Thyroid gland (tissue), 4 donors: Measurements from ENCODE around the gene MRC2. TPM values are rescaled to one million over a fixed set of nuclear protein-coding genes. Genes with fewer than 3 reads are reported as not detected.

Source experiments
- DNase-seq, 2 donors: peaks; one replicate each; pipeline ENCODE4 v3.0.0-alpha.2; 2019
- H3K27ac ChIP-seq, 3 donors: fragments of 200-600 bp; sonication (generic); 1 replicate in 2 of 3; 2 replicates in 1 of 3; pipeline ENCODE4 v1.5.1; 2016 to 2019; ENCODE audit warnings: mild to moderate bottlenecking in 1 of 3, moderate library complexity in 1 of 3
- H3K27me3 ChIP-seq: fragments of 200-600 bp; sonication (generic); one replicate; pipeline ENCODE4 v1.5.1; 2019
- H3K36me3 ChIP-seq, 2 donors: fragments of 200-600 bp; sonication (generic); one replicate each; pipeline ENCODE4 v1.5.1; 2016 to 2019
- H3K4me1 ChIP-seq, 2 donors: fragments of 200-600 bp; sonication (generic); one replicate each; pipeline ENCODE4 v1.5.1; 2017 to 2019
- H3K4me3 ChIP-seq, 3 donors: fragments of 200-600 bp; sonication (generic); replicated peaks in 1 of 3; 1 replicate in 2 of 3; 2 replicates in 1 of 3; pipeline ENCODE4 v1.5.1; 2016; ENCODE audit warnings: mild to moderate bottlenecking in 1 of 3
- H3K9me3 ChIP-seq: fragments of 200-600 bp; sonication (generic); one replicate; pipeline ENCODE4 v1.5.1; 2017
- POLR2A ChIP-seq, 2 donors: fragments of 450-650 bp; IDR thresholded peaks; one replicate each; pipeline ENCODE4 v1.6.1; 2017; ENCODE audit warnings: antibody characterized with exemption in 2 of 2, mild to moderate bottlenecking in 2 of 2, moderate library complexity in 1 of 2
- WGBS, 2 donors: methylation state at CpG; one replicate each; pipeline ENCODE4 v1.1.5; 2017; 5-methylcytosine and 5-hydroxymethylcytosine counted together
- intact Hi-C: fragments of 100-400 bp; cut with DNase I; formaldehyde crosslinking; loops from one replicate; pipeline ENCODE4 v1.15.1; 2023
- small RNA-seq: library from RNA; depleted of rRNA; stranded (forward); fragments of <200 nt; gene quantifications from one replicate; pipeline ENCODE3, GENCODE V24; 2016
- total RNA-seq, 4 donors: library from RNA; depleted of rRNA; stranded (reverse); fragments of >200 nt; gene quantifications; one replicate each; pipeline ENCODE4 v1.2.3, GENCODE V29; 2016
- TF ChIP-seq, protein P1 (sequence below), 6 experiments: fragments of 200-600 bp in 3 of 6; fragments of 450-650 bp in 3 of 6; sonication (generic) in 3 of 6; IDR thresholded peaks; one replicate each; pipeline ENCODE4 v1.5.1; 2016 to 2019; ENCODE audit warnings: antibody characterized with exemption in 6 of 6, mild to moderate bottlenecking in 2 of 6, inconsistent platforms in 1 of 6, moderate library complexity in 1 of 6

The MRC2 gene
- total RNA-seq, 4 donors from 2014 or later: 7.9 to 15.2 (median 10.9) TPM

DNA sequence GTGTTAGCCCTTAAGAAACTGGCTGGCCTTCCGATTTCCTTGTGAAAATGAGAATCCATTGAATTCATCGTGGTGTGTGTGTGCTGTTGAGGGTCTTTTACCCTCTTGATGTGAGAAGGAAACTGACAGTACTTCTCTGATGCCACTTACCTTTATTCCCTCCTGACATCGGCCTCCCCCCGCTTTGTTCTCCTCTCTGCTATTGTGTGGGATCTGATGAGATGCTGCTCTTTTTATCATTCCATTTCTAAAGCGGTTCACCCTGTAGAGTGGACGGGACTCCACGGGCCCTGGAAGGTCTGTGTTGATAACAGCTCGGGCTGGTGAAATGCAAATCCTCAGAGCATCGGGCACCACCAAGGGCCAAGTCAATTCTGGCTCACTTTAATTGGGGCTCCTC is 110.8 kb downstream of the MRC2 start:
- no peak for DNase-seq
- Histone ChIP-seq H3K27me3 (no peaks in the 10 kb centered on the region), H3K4me1 (no peaks in the 10 kb centered on the region), H3K27ac (no peak overlapping the region), H3K9me3 (no peaks in the 10 kb centered on the region), H3K36me3 (no peaks in the 10 kb centered on the region), H3K4me3 (no peak overlapping the region)
- intact Hi-C loops: no loop called here
- TF ChIP-seq POLR2A (IDR thresholded peaks at IDR 0.05): no peak
- TF ChIP-seq, protein P1, sequence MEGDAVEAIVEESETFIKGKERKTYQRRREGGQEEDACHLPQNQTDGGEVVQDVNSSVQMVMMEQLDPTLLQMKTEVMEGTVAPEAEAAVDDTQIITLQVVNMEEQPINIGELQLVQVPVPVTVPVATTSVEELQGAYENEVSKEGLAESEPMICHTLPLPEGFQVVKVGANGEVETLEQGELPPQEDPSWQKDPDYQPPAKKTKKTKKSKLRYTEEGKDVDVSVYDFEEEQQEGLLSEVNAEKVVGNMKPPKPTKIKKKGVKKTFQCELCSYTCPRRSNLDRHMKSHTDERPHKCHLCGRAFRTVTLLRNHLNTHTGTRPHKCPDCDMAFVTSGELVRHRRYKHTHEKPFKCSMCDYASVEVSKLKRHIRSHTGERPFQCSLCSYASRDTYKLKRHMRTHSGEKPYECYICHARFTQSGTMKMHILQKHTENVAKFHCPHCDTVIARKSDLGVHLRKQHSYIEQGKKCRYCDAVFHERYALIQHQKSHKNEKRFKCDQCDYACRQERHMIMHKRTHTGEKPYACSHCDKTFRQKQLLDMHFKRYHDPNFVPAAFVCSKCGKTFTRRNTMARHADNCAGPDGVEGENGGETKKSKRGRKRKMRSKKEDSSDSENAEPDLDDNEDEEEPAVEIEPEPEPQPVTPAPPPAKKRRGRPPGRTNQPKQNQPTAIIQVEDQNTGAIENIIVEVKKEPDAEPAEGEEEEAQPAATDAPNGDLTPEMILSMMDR (IDR thresholded peaks at IDR 0.05): no peak
- 86 to 88% methylated on average over 9 of the region's 9 CpGs for WGBS, 2 donors

DNA sequence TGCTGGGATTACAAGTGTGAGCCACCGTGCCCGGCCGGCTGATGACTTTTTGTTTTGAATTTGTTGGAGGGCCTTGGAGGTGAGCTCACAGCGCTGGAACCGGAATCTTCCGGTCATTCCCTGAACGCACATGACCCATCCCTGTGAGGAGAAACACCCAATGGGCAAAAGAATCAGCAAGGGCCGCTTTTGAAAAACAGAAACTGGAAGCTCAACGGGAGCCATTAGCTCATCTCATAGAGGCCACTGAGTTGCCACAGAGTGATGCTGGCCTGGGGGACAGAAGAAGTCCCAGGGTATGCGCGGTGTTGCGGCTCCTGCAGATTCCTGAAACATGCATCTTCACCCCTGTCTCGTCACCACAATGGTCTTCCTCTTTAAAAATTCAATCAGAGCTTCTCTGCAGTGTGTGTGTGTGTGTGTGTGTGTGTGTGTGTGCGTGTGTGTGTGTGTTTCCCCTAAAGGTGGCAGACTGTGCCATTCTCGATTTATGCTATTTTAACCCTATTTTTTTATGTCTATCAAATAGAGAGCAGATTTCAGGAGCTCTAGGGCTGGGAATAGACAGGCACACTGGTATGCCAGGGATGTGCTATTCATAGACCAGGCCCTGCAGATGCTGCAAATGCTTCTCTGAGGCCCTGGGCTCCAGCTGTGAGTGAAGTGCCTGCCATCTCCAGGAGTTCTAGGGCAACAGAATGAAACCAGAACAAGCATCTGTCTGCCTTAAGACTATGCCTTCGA is 112.3 kb downstream of the MRC2 start:
- no peaks in the 10 kb centered on the region for H3K27me3 ChIP-seq
- H3K27ac ChIP-seq: no peak overlapping the region
- 82 to 89% methylated on average over 16 of the region's 16 CpGs for WGBS, 2 donors
- intact Hi-C loops: no loop called here
- H3K4me1 ChIP-seq: no peaks in the 10 kb centered on the region
- H3K9me3 ChIP-seq: no peaks in the 10 kb centered on the region
- TF ChIP-seq, protein P1 (IDR thresholded peaks at IDR 0.05): no peak
- no peak for TF ChIP-seq POLR2A (IDR thresholded peaks at IDR 0.05)
- H3K36me3 ChIP-seq: no peaks in the 10 kb centered on the region
- no peak overlapping the region for H3K4me3 ChIP-seq
- DNase-seq: no peak

DNA sequence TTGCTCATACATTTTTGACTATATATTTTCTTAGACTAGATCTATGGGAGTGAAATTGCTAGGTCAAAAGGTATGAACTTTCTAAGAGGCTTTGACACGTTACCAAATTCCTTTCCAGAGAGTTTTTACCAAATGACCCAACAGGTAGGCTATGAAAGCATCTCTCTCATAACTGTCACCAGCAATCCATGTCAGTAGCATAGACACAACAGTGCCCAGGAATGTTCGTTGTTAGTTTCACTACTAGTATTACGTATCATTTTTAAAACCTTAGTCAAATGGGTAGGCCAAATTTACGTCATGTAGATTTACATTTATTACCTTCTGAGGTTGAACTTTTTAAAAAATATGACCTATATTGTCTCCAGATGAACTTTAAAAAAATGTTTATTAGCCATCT is 113.8 kb downstream of the MRC2 start:
- Histone ChIP-seq H3K36me3 (no peaks in the 10 kb centered on the region), H3K4me3 (no peak overlapping the region), H3K4me1 (no peaks in the 10 kb centered on the region), H3K27me3 (no peaks in the 10 kb centered on the region), H3K27ac (no peak overlapping the region), H3K9me3 (no peaks in the 10 kb centered on the region)
- no peak for TF ChIP-seq POLR2A (IDR thresholded peaks at IDR 0.05)
- TF ChIP-seq, protein P1 (IDR thresholded peaks at IDR 0.05): no peak
- intact Hi-C loops: no loop called here
- WGBS, 2 donors: 89 to 90% methylated on average over 4 of the region's 4 CpGs
- DNase-seq: no peak

Small RNAs within 50 kb of the gene (small RNA-seq; reads per million reads assigned to genes)
- not detected for gene RF00019
- gene RNU6-446P: not detected

Other genes starting within 250 kb of the MRC2 start
- gene EFCAB3, start 247.1 kb upstream of the MRC2 start, total RNA-seq: not detected
- 10 to 100 TPM; 15.0 to 21.4 (median 17.5) TPM for gene METTL2A, start 203.8 kb upstream of the MRC2 start, total RNA-seq
- 10 to 100 TPM; 45.8 to 78.1 (median 54.1) TPM for gene TLK2, start 148.8 kb upstream of the MRC2 start, total RNA-seq
- under 1 TPM in 2 of 4 donors, not detected in 2; 0.29 to 0.81 TPM for gene MARCHF10, start 180.6 kb downstream of the MRC2 start, total RNA-seq